HL-60 (cell line): ENCODE results near the gene CNKSR2.

Experiments used
- DNase-seq, 2 experiments: peaks; one replicate each; pipeline ENCODE4 v3.0.0-alpha.2; 2010 to 2020; ENCODE audit warnings: low read depth in 1 of 2, low spot score in 1 of 2
- H3K27ac ChIP-seq: fragments of 250-450 bp; sonication (Bioruptor Pico); replicated peaks from 2 replicates; pipeline ENCODE4 v1.5.1; 2020; ENCODE audit warnings: mild to moderate bottlenecking, moderate library complexity
- H3K27me3 ChIP-seq: fragments of 250-450 bp; sonication (Bioruptor Pico); 2 replicates; pipeline ENCODE4 v1.5.1; 2021; ENCODE audit warnings: mild to moderate bottlenecking, moderate library complexity; ENCODE audit not compliant: insufficient read depth, poor library complexity, severe bottlenecking
- H3K4me3 ChIP-seq: replicated peaks from 2 replicates; pipeline ENCODE4 v1.5.1; 2011; ENCODE audit warnings: mild to moderate bottlenecking, control low read depth, low read length; ENCODE audit not compliant: insufficient read depth
- CTCF ChIP-seq: IDR thresholded peaks from one replicate; pipeline ENCODE4 v1.5.1; 2011; ENCODE audit warnings: low read length, control low read depth, inconsistent platforms; ENCODE audit not compliant: insufficient read depth
- GABPA ChIP-seq: IDR thresholded peaks from 2 replicates; pipeline ENCODE4 v1.6.1; 2012; ENCODE audit warnings: low read depth
- POLR2AphosphoS5 ChIP-seq: IDR thresholded peaks from 2 replicates; pipeline ENCODE4 v1.6.1; 2012; ENCODE audit warnings: low read depth
- SPI1 ChIP-seq: IDR thresholded peaks from 2 replicates; pipeline ENCODE4 v1.6.1; 2012; ENCODE audit warnings: low read depth, mild to moderate bottlenecking, borderline replicate concordance
- long read RNA-seq: library from polyadenylated mRNA; unstranded; transcript quantifications from one replicate; pipeline ENCODE4 v2.0.0, GENCODE V29; 2020
- TF ChIP-seq, protein P1 (sequence below): IDR thresholded peaks from 2 replicates; pipeline ENCODE4 v1.6.1; 2012; ENCODE audit warnings: low read depth; ENCODE audit not compliant: insufficient replicate concordance

Gene CNKSR2
- long read RNA-seq, full-length matches to known transcripts = 7 of 10 reads
- long read RNA-seq, partial matches to known transcripts = 2 of 10 reads
- long read RNA-seq, other reads (novel, unspliced or antisense) = 1 of 10 reads

GRCh38 chrX:21374163-21374993, at the start of gene CNKSR2:
TSS of gene CNKSR2 (plus strand) at chrX:21374418. CDS start at chrX:21374898, 480 bp downstream.
- Histone ChIP-seq H3K27me3 (peaks cover 28% of the 10 kb centered on the region), H3K4me3 (peak within 1 kb of the TSS; percentile 46), H3K27ac (no peak within 1 kb of the TSS)
- TF ChIP-seq, protein P1, sequence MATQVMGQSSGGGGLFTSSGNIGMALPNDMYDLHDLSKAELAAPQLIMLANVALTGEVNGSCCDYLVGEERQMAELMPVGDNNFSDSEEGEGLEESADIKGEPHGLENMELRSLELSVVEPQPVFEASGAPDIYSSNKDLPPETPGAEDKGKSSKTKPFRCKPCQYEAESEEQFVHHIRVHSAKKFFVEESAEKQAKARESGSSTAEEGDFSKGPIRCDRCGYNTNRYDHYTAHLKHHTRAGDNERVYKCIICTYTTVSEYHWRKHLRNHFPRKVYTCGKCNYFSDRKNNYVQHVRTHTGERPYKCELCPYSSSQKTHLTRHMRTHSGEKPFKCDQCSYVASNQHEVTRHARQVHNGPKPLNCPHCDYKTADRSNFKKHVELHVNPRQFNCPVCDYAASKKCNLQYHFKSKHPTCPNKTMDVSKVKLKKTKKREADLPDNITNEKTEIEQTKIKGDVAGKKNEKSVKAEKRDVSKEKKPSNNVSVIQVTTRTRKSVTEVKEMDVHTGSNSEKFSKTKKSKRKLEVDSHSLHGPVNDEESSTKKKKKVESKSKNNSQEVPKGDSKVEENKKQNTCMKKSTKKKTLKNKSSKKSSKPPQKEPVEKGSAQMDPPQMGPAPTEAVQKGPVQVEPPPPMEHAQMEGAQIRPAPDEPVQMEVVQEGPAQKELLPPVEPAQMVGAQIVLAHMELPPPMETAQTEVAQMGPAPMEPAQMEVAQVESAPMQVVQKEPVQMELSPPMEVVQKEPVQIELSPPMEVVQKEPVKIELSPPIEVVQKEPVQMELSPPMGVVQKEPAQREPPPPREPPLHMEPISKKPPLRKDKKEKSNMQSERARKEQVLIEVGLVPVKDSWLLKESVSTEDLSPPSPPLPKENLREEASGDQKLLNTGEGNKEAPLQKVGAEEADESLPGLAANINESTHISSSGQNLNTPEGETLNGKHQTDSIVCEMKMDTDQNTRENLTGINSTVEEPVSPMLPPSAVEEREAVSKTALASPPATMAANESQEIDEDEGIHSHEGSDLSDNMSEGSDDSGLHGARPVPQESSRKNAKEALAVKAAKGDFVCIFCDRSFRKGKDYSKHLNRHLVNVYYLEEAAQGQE = no peak
- DNase-seq = peak; percentile 18 to 19

DNA sequence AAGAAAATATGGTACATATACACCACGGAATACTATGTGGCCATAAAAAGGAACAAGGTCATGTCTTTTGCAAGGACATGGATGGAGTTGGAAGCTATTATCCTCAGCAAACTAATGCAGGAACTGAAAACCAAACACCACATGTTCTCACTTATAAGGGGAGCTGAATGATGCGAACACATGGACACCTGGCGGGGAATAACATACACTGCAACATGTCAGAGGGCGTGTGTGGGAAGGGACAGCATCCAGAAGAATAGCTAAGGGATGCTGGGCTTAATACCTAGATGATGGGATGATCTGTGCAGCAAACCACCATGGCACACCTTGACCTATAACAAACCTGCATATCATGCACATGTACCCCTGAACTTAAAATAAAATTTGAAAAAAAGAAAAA, 19.5 kb upstream of the CNKSR2 start:
- Histone ChIP-seq H3K27ac (no peak overlapping the region), H3K27me3 (no peaks in the 10 kb centered on the region), H3K4me3 (no peak overlapping the region)
- DNase-seq = no peak
- TF ChIP-seq POLR2AphosphoS5 = no peak
- no peak for TF ChIP-seq SPI1
- TF ChIP-seq GABPA = no peak
- TF ChIP-seq, protein P1 = no peak
- TF ChIP-seq CTCF = no peak

DNA sequence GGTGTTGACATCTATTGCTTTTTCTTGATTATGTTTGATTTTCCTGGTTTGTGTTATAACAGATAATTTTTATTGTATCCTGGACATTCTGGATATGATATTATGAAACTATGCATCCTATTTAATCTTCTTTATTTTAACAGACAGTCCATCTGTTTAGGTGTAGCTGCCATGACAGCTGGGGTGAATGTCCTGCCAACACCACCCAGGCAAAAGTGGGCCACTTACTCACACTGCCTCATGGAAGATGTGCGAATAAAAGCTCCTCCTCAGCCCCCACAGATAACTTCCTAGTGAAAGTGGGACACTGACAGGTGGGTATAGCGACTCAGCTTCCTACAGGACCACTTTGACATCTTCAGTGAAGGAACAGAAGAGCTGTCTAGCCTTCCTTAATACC, 18.4 kb upstream of the CNKSR2 start:
- Histone ChIP-seq H3K27ac (no peak overlapping the region), H3K4me3 (no peak overlapping the region), H3K27me3 (no peaks in the 10 kb centered on the region)
- DNase-seq = no peak
- TF ChIP-seq, protein P1 = no peak
- TF ChIP-seq POLR2AphosphoS5 (no peak), GABPA (no peak), SPI1 (no peak), CTCF (no peak)
